Measurements from ENCODE around the gene VWA1. TPM values are rescaled to one million over a fixed set of nuclear protein-coding genes. Genes with fewer than 3 reads are reported as not detected.
A peak's percentile ranks its signal among the peaks of the same experiment; 100 is the strongest.

VWA1 gene
- 100 to 1,000 TPM in 1 of 12 donors, 10 to 100 TPM in 11; 37.0 to 205 (median 46.0) TPM for polyA plus RNA-seq (ENCODE audit: insufficient read length in 12 of 12)
- long read RNA-seq, donor 1, full-length matches to known transcripts: 41 of 51 reads
- long read RNA-seq, donor 1, partial matches to known transcripts: 5 of 51 reads
- long read RNA-seq, donor 1, other reads (novel, unspliced or antisense): 5 of 51 reads
- long read RNA-seq, donor 2, full-length matches to known transcripts: 34 of 52 reads
- long read RNA-seq, donor 2, partial matches to known transcripts: 18 of 52 reads
- long read RNA-seq, donor 2, other reads (novel, unspliced or antisense): 0 of 52 reads
- long read RNA-seq, donor 3, full-length matches to known transcripts: 9 of 9 reads
- long read RNA-seq, donor 3, partial matches to known transcripts: 0 of 9 reads
- long read RNA-seq, donor 3, other reads (novel, unspliced or antisense): 0 of 9 reads
- long read RNA-seq, donor 4, full-length matches to known transcripts: 12 of 12 reads
- long read RNA-seq, donor 4, partial matches to known transcripts: 0 of 12 reads
- long read RNA-seq, donor 4, other reads (novel, unspliced or antisense): 0 of 12 reads
- long read RNA-seq, donor 5, full-length matches to known transcripts: 41 of 66 reads
- long read RNA-seq, donor 5, partial matches to known transcripts: 25 of 66 reads
- long read RNA-seq, donor 5, other reads (novel, unspliced or antisense): 0 of 66 reads
- long read RNA-seq, donor 6, full-length matches to known transcripts: 9 of 31 reads
- long read RNA-seq, donor 6, partial matches to known transcripts: 22 of 31 reads
- long read RNA-seq, donor 6, other reads (novel, unspliced or antisense): 0 of 31 reads
- long read RNA-seq, donor 7, full-length matches to known transcripts: 12 of 12 reads
- long read RNA-seq, donor 7, partial matches to known transcripts: 0 of 12 reads
- long read RNA-seq, donor 7, other reads (novel, unspliced or antisense): 0 of 12 reads
- long read RNA-seq, donor 8, full-length matches to known transcripts: 27 of 32 reads
- long read RNA-seq, donor 8, partial matches to known transcripts: 5 of 32 reads
- long read RNA-seq, donor 8, other reads (novel, unspliced or antisense): 0 of 32 reads
- long read RNA-seq, donor 9, full-length matches to known transcripts: 18 of 18 reads
- long read RNA-seq, donor 9, partial matches to known transcripts: 0 of 18 reads
- long read RNA-seq, donor 9, other reads (novel, unspliced or antisense): 0 of 18 reads
- long read RNA-seq, donor 10, full-length matches to known transcripts: 24 of 24 reads
- long read RNA-seq, donor 10, partial matches to known transcripts: 0 of 24 reads
- long read RNA-seq, donor 10, other reads (novel, unspliced or antisense): 0 of 24 reads
- long read RNA-seq, donor 11, full-length matches to known transcripts: 37 of 37 reads
- long read RNA-seq, donor 11, partial matches to known transcripts: 0 of 37 reads
- long read RNA-seq, donor 11, other reads (novel, unspliced or antisense): 0 of 37 reads

DNA sequence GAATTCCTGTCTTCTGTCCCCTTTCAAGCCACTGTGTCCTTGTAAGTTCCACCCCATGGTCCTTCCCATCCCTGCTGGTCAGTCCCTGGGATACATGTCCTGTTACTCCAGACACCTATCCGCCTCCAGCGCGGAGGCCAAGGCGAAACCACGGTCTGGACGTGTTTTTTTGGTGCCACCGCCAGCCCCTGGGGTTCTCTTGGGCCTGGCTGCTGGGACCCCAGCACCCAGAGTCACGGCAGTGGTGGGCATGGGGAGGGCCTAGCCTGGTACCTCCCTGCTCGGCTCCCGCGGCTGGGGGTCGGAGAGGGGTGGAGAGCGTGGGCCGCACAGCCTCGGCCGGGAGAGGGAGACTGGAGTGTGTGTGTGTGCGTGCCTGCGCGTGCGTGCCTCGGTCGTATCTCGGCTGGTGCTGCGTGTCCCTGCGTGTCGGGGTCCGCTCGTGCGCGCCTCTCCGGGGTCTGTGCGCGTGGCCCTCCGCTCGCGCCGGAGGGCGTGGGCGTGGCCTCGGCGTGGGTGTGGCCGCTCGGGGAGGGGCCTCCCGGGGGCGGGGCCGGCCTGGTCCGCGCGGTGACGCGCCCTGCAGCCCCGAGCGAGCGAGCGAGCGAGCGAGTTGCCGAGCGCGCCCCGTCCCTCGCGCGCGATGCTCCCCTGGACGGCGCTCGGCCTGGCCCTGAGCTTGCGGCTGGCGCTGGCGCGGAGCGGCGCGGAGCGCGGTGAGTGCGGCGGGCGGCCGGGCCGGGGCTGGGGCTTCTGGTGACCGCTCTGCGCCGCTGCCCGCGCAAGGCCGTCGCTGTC is at the start of gene VWA1:
TSS of gene VWA1 (plus strand) at position 585 of the 798 bp plus-strand sequence. CDS start at position 644, 59 bp downstream.
- no peak for DNase-seq

DNA sequence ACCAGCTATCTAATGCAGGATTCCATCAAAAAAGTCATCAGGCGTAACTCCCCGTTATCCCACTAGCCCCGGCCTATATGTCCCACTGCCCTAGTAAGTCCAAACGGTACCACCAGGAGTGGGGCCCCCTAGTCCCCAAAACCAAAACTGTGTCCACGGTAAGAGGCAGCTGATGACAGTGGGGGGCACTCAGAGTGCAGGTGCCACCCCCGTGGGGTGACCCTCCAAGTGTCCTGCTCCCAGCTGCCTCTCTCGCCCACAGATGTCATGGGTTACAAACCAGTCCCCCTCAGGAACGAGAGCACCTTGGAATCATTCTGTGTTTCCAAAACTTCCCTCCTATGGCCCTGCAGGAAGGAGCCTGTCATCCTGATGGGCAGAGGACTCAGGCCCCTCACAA is 49.6 kb upstream of the VWA1 start:
- DNase-seq: no peak

- no peak for DNase-seq
Observed at GRCh38 chr1:1387098-1388077, 48.1 kb upstream of the VWA1 start.

DNA sequence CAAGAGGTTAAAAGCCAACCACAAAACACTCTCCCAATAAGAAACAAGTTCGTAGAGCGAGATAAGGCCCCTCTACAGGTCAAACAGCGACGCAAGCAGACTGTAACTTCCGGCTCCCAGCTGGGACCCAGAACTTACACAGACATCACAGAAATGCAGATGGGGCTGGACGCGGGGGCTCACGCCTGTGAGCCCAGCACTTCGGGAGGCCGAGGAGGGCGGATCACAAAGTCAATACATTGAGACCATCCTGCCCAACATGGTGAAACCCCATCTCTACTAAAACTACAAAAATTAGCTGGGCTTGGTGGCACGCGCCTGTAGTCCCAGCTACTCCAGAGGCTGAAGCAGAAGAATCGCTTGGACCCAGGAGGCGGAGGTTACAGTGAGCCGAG is 47.4 kb upstream of the VWA1 start:
- no peak for DNase-seq

DNA sequence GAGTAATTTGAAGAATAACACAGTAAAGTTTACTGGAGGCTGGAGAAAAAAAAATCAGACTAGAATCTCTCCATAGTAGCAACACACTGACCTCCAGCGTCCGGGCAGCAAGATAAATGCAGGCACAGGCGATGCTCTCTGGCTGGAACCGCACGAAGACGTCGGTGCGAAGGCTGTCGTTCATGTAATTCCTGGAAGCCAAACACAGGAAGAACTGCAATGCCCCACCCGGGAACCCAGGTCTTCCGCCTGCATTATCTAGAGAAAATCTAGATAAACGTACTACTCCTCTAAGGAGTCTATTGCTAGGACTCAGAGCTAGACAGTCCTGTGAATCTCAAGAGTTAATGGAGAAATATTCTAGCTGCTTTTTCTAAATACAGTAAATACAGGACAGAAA is 44.8 kb upstream of the VWA1 start:
- no peak for DNase-seq

DNA sequence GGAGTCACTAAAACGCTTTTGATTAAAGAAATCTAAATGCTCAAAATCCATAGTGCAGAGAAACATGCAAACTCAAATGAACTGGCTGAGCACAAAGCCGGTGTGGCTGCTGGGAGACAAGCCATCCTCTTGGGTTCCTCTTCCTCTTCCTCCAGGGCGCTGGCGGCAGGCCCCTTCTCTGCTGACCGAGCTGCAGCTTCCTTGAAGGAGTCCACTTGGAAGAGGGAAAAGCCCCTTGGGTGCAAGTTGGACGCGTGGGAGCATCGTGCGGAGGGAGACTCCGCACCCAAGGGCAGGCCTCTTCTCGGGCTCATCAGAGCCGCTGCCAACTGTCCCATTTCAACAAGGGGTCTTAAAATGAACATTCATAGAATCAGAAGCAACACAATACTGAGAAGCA is 44.3 kb upstream of the VWA1 start:
- DNase-seq: no peak

- no peak for DNase-seq
Observed at GRCh38 chr1:1393014-1393413, 42.5 kb upstream of the VWA1 start.

GRCh38 chr1:1393428-1393827 is 42.1 kb upstream of the VWA1 start:
- no peak for DNase-seq

- no peak for DNase-seq
Observed at GRCh38 chr1:1394116-1394515, 41.4 kb upstream of the VWA1 start.

GRCh38 chr1:1395166-1395565 is 40.3 kb upstream of the VWA1 start:
- no peak for DNase-seq

- no peak for DNase-seq
Observed at GRCh38 chr1:1397839-1398523, 37.5 kb upstream of the VWA1 start.

- no peak for DNase-seq
Observed at GRCh38 chr1:1398677-1399186, 36.8 kb upstream of the VWA1 start.

DNA sequence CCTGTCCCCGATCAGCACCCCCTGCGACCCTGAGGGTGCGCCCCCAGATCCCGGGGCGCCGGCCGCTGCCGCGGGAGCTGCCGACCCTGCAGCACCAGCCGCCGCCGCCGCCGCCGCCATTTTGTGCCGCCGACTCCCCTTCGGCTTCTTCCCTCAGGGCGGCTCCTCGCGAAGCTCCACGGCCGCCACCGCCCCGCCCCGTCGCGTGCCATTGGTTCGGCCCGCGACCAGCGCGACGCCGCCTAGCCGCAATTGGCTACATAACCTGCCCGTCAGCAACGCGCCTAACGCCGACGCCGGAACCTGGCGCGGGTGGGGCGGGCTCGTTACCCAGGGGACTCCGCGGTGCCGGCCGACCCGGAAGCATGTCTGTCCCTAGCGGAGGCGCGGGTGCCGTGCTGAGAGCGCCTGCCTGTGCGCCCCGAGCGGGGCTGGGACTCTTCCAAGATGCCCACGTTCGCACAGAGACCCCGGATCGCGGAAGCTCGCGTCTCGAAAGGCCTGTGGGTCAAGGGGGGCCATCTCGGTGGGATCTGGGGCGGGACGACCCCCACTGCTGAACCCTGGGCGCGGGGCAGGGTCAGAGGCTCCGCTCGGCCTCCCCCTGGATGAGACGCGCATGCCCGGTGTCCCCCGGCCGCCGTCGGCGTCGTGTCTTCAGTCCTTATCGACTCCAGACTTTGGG is 36.2 kb upstream of the VWA1 start, which contains the start of gene CCNL2:
TSS of gene CCNL2 (minus strand) at position 149 of the 685 bp plus-strand sequence. CDS start at position 120, 29 bp downstream.
- peak; percentile 98 for DNase-seq

DNA sequence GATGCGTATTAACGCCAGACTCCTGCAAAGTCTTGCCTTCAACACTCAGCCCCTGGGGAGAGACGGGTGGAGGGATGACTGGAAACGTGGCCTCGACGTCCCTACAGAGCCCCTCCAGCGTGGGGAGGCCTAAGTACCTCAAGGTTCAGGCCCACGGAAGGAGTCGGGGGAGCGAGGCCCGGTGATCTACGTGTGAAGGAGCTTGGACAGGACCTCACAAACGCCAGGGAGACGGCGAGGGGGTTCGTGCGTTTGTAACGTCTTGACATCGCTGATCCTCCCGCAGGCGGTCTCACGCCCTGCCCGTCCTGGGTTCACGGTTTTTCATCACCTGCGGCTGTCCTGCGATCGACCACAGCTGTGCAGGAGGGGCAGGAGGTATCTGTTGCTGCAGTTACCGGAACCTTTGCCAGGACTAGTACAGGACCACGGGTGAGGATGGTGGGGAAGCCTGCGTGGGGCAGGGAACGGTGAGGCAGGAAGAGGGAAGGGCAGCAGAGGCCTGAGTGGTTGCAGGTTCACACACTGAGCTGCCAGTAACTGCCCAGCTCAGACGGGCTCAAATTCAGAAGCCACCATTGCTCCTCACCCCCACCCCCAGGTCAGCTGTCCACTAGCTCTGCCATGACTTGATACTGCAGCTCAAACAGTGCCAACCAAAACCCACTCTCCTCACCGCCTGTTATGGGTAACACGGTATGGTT is 35.5 kb upstream of the VWA1 start:
- no peak for DNase-seq

GRCh38 chr1:1400576-1401456 is 34.7 kb upstream of the VWA1 start:
- no peak for DNase-seq

- DNase-seq: no peak
Observed at GRCh38 chr1:1401457-1402010, 34.0 kb upstream of the VWA1 start.

Measured in muscle of arm (tissue), 14 donors.